Upper lobe of left lung (tissue), 4 donors: ENCODE data around the gene EEF1AKMT4.

Experiments used
- EP300 ChIP-seq, 4 donors: sonication (generic); formaldehyde crosslinking; IDR thresholded peaks; one replicate each; pipeline ENCODE4 v1.5.1; 2017; ENCODE audit warnings: antibody characterized with exemption in 4 of 4, control low read depth in 2 of 4
- TF ChIP-seq, protein P1 (sequence below), 6 experiments: fragments of 450-650 bp in 4 of 6; fragments of 200-600 bp in 2 of 6; sonication (generic) in 2 of 6; IDR thresholded peaks; one replicate each; pipeline ENCODE4 v1.5.1; 2016 to 2019; ENCODE audit warnings: antibody characterized with exemption in 6 of 6

DNA sequence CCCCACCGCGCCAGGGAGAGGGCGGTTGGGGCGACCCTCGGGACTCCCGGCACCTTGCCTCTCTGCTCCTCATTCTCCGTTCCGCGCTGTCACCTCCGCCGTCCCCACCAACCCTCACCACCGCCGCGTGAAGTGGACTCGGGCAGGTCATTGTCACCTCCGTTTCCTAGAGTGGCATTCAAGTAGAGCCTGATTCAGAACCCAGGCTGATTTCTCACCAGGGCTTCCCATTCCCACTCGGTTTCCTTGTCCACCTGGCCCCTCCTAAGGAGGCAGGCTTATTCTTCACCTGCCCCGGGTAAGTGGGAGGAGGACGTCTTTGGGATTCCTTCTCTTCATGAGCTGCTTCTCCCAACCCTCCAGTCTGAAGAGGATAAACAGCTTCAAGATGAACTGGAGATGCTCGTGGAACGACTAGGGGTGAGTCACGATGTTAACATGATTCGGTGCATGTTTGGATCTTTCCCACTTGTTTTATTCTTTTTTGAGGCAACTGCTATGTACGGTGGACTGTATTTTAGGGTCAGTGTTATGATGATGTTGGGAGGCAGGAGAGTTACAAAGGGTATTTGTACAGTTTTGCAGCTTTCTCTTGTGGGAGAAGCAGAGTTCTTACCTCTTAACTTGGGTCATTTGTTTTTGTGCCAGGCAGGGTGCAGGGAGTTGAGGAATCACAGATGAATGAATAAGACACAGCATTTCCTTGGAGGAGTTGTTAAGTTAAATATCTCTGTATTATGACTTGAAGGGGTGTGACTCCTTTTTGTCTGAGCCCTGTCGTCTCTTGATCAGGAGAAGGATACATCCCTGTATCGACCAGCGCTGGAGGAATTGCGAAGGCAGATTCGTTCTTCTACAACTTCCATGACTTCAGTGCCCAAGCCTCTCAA, 50.3 kb downstream of the EEF1AKMT4 start:
- TF ChIP-seq, protein P1, sequence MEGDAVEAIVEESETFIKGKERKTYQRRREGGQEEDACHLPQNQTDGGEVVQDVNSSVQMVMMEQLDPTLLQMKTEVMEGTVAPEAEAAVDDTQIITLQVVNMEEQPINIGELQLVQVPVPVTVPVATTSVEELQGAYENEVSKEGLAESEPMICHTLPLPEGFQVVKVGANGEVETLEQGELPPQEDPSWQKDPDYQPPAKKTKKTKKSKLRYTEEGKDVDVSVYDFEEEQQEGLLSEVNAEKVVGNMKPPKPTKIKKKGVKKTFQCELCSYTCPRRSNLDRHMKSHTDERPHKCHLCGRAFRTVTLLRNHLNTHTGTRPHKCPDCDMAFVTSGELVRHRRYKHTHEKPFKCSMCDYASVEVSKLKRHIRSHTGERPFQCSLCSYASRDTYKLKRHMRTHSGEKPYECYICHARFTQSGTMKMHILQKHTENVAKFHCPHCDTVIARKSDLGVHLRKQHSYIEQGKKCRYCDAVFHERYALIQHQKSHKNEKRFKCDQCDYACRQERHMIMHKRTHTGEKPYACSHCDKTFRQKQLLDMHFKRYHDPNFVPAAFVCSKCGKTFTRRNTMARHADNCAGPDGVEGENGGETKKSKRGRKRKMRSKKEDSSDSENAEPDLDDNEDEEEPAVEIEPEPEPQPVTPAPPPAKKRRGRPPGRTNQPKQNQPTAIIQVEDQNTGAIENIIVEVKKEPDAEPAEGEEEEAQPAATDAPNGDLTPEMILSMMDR (IDR thresholded peaks at IDR 0.05), result no peak
- TF ChIP-seq EP300 (IDR thresholded peaks at IDR 0.05), result no peak
